Measurements from ENCODE around the gene STX4. TPM values are rescaled to one million over a fixed set of nuclear protein-coding genes. Genes with fewer than 3 reads are reported as not detected.
"Not testable (repeated sequence)": the region's sequence is repeated elsewhere in the genome, so short reads cannot be mapped to it uniquely, and the experiment has no call there.

The STX4 gene
- total and polyA plus RNA-seq, 4 experiments from 2014 or later: 21.2 to 111 (median 69.5) TPM

GRCh38 chr16:31011815-31012214 is 21.5 kb upstream of the STX4 start:
- H3K36me3 Mint-ChIP-seq; H3K9me3 ChIP-seq (ENCODE audit: control insufficient read depth in 1 of 2, low read length in 2 of 2); CTCF ChIA-PET (ENCODE audit: partially characterized antibody); H3K9me3 Mint-ChIP-seq; H3K36me3 ChIP-seq (ENCODE audit: insufficient read depth, low read length); H3K4me3 ChIP-seq (ENCODE audit: low read length in 2 of 2); H3K27ac ChIP-seq (ENCODE audit: low read depth, low read length); H3K27me3 ChIP-seq (ENCODE audit: insufficient read depth, low read length); POLR2A ChIA-PET (ENCODE audit: partially characterized antibody); H3K4me1 ChIP-seq (ENCODE audit: insufficient read depth, low read length); DNase-seq; intact Hi-C loops (cut with micrococcal nuclease): not testable (repeated sequence)
- peaks cover 2 to 24% (median 13%) of the 10 kb centered on the region in 4 donors for H3K4me1 Mint-ChIP-seq
- peaks cover 19 to 23% of the 10 kb centered on the region in 2 donors for H3K27me3 Mint-ChIP-seq
- H3K27ac Mint-ChIP-seq: peak overlapping the region in 1 of 7 donors; percentile 42
- peak overlapping the region; percentile 51 to 85 (median 80) for H3K4me3 Mint-ChIP-seq

GRCh38 chr16:31013292-31013691 is 20.1 kb upstream of the STX4 start:
- H3K36me3 Mint-ChIP-seq; H3K27me3 ChIP-seq (ENCODE audit: insufficient read depth, low read length); H3K36me3 ChIP-seq (ENCODE audit: insufficient read depth, low read length); POLR2A ChIA-PET (ENCODE audit: partially characterized antibody); H3K4me3 ChIP-seq (ENCODE audit: low read length in 2 of 2); intact Hi-C loops (cut with micrococcal nuclease); CTCF ChIA-PET (ENCODE audit: partially characterized antibody); H3K9me3 Mint-ChIP-seq; H3K27ac ChIP-seq (ENCODE audit: low read depth, low read length); H3K9me3 ChIP-seq (ENCODE audit: control insufficient read depth in 1 of 2, low read length in 2 of 2); DNase-seq; H3K4me1 ChIP-seq (ENCODE audit: insufficient read depth, low read length): not testable (repeated sequence)
- H3K4me1 Mint-ChIP-seq: peaks cover 2 to 24% (median 13%) of the 10 kb centered on the region in 4 donors
- peaks cover 19 to 23% of the 10 kb centered on the region in 2 donors for H3K27me3 Mint-ChIP-seq
- H3K4me3 Mint-ChIP-seq: peak overlapping the region in 2 of 8 donors; percentile 21 to 46
- H3K27ac Mint-ChIP-seq: peak overlapping the region in 1 of 7 donors; percentile 68

- POLR2A ChIA-PET (ENCODE audit: partially characterized antibody): no interaction called here
- H3K4me3 Mint-ChIP-seq: no peak overlapping the region
- CTCF ChIA-PET (ENCODE audit: partially characterized antibody): no interaction called here
Measured at GRCh38 chr16:31016018-31016417, 17.3 kb upstream of the STX4 start.

GRCh38 chr16:31017756-31018155 is 15.6 kb upstream of the STX4 start:
- H3K27me3 ChIP-seq (ENCODE audit: insufficient read depth, low read length); H3K4me3 ChIP-seq (ENCODE audit: low read length in 2 of 2); intact Hi-C loops (cut with micrococcal nuclease); H3K9me3 Mint-ChIP-seq; H3K36me3 Mint-ChIP-seq; POLR2A ChIA-PET (ENCODE audit: partially characterized antibody); H3K4me3 Mint-ChIP-seq; H3K4me1 Mint-ChIP-seq; H3K9me3 ChIP-seq (ENCODE audit: control insufficient read depth in 1 of 2, low read length in 2 of 2); CTCF ChIA-PET (ENCODE audit: partially characterized antibody); H3K27ac ChIP-seq (ENCODE audit: low read depth, low read length); H3K4me1 ChIP-seq (ENCODE audit: insufficient read depth, low read length); H3K27ac Mint-ChIP-seq; DNase-seq; H3K36me3 ChIP-seq (ENCODE audit: insufficient read depth, low read length): not testable (repeated sequence)
- peaks cover 10 to 13% of the 10 kb centered on the region in 2 donors for H3K27me3 Mint-ChIP-seq

More at GRCh38 chr16:31016018-31016417, 17.3 kb upstream of the STX4 start:
- Histone ChIP-seq H3K27me3 (ENCODE audit: insufficient read depth, low read length) (peaks cover 2% of the 10 kb centered on the region), H3K9me3 (ENCODE audit: control insufficient read depth in 1 of 2, low read length in 2 of 2) (no peaks in the 10 kb centered on the region), H3K4me3 (ENCODE audit: low read length in 2 of 2) (no peak overlapping the region), H3K36me3 (ENCODE audit: insufficient read depth, low read length) (no peaks in the 10 kb centered on the region), H3K27ac (ENCODE audit: low read depth, low read length) (no peak overlapping the region), H3K4me1 (ENCODE audit: insufficient read depth, low read length) (peaks cover 4% of the 10 kb centered on the region)
- Mint-ChIP-seq H3K4me1 (peaks cover 2 to 15% (median 9%) of the 10 kb centered on the region in 4 donors), H3K27ac (no peak overlapping the region), H3K9me3 (no peaks in the 10 kb centered on the region), H3K36me3 (no peaks in the 10 kb centered on the region), H3K27me3 (peaks cover 19 to 23% of the 10 kb centered on the region in 2 donors)
- intact Hi-C loops (cut with micrococcal nuclease): no loop called here
- DNase-seq: no peak

- DNase-seq: no peak
- Mint-ChIP-seq H3K4me3 (no peak overlapping the region), H3K36me3 (no peaks in the 10 kb centered on the region), H3K4me1 (no peaks in the 10 kb centered on the region), H3K27ac (no peak overlapping the region), H3K9me3 (no peaks in the 10 kb centered on the region), H3K27me3 (peaks cover 0 to 5% of the 10 kb centered on the region in 2 donors)
- Histone ChIP-seq H3K27me3 (ENCODE audit: insufficient read depth, low read length) (no peaks in the 10 kb centered on the region), H3K36me3 (ENCODE audit: insufficient read depth, low read length) (no peaks in the 10 kb centered on the region), H3K27ac (ENCODE audit: low read depth, low read length) (no peak overlapping the region), H3K4me1 (ENCODE audit: insufficient read depth, low read length) (no peaks in the 10 kb centered on the region), H3K9me3 (ENCODE audit: control insufficient read depth in 1 of 2, low read length in 2 of 2) (no peaks in the 10 kb centered on the region), H3K4me3 (ENCODE audit: low read length in 2 of 2) (no peak overlapping the region)
- ChIA-PET CTCF (ENCODE audit: partially characterized antibody) (interaction anchor here (0.8 to 0.9 kb wide), 2 partner anchors 35 to 122 kb away, joined by 4 to 5 read pairs; partner anchors contain the start of gene HSD3B7), POLR2A (ENCODE audit: partially characterized antibody) (no interaction called here)
- intact Hi-C loops (cut with micrococcal nuclease): no loop called here
Measured at GRCh38 chr16:31020536-31020935, 12.8 kb upstream of the STX4 start.

GRCh38 chr16:31022544-31023251 is 10.7 kb upstream of the STX4 start:
- peak overlapping the region in 1 of 7 donors; percentile 3 for H3K27ac Mint-ChIP-seq
- no peak for DNase-seq
- Histone ChIP-seq H3K27ac (ENCODE audit: low read depth, low read length) (no peak overlapping the region), H3K36me3 (ENCODE audit: insufficient read depth, low read length) (no peaks in the 10 kb centered on the region), H3K4me3 (ENCODE audit: low read length in 2 of 2) (no peak overlapping the region), H3K9me3 (ENCODE audit: control insufficient read depth in 1 of 2, low read length in 2 of 2) (no peaks in the 10 kb centered on the region), H3K27me3 (ENCODE audit: insufficient read depth, low read length) (no peaks in the 10 kb centered on the region), H3K4me1 (ENCODE audit: insufficient read depth, low read length) (no peaks in the 10 kb centered on the region)
- no peaks in the 10 kb centered on the region for H3K27me3 Mint-ChIP-seq
- H3K4me3 Mint-ChIP-seq: no peak overlapping the region
- intact Hi-C loops (cut with micrococcal nuclease): no loop called here
- H3K36me3 Mint-ChIP-seq: no peaks in the 10 kb centered on the region
- no peaks in the 10 kb centered on the region for H3K9me3 Mint-ChIP-seq
- CTCF ChIA-PET (ENCODE audit: partially characterized antibody): no interaction called here
- no peaks in the 10 kb centered on the region for H3K4me1 Mint-ChIP-seq
- POLR2A ChIA-PET (ENCODE audit: partially characterized antibody): interaction anchor here (0.7 to 1.1 kb wide), 3 partner anchors 65 to 157 kb away, joined by 3 read pairs; partner anchors contain the start of genes FUS and SETD1A

- no peaks in the 10 kb centered on the region for H3K9me3 Mint-ChIP-seq
- intact Hi-C loops (cut with micrococcal nuclease): no loop called here
- no peak overlapping the region for H3K4me3 ChIP-seq (ENCODE audit: low read length in 2 of 2)
- no peaks in the 10 kb centered on the region for H3K36me3 Mint-ChIP-seq
- H3K9me3 ChIP-seq (ENCODE audit: control insufficient read depth in 1 of 2, low read length in 2 of 2): no peaks in the 10 kb centered on the region
- H3K27ac Mint-ChIP-seq: no peak overlapping the region
- no peaks in the 10 kb centered on the region for H3K27me3 Mint-ChIP-seq
- no peaks in the 10 kb centered on the region for H3K27me3 ChIP-seq (ENCODE audit: insufficient read depth, low read length)
- POLR2A ChIA-PET (ENCODE audit: partially characterized antibody): interaction anchor here (1.1 kb wide), 1 partner anchor 119 kb away, joined by 3 read pairs; no protein-coding TSS in a partner anchor
- no peaks in the 10 kb centered on the region for H3K4me1 Mint-ChIP-seq
- no peak overlapping the region for H3K4me3 Mint-ChIP-seq
- H3K27ac ChIP-seq (ENCODE audit: low read depth, low read length): no peak overlapping the region
- H3K4me1 ChIP-seq (ENCODE audit: insufficient read depth, low read length): no peaks in the 10 kb centered on the region
- CTCF ChIA-PET (ENCODE audit: partially characterized antibody): no interaction called here
- no peak for DNase-seq
- no peaks in the 10 kb centered on the region for H3K36me3 ChIP-seq (ENCODE audit: insufficient read depth, low read length)
Measured at GRCh38 chr16:31023252-31023602, 10.1 kb upstream of the STX4 start.

Measured in CD4-positive, alpha-beta memory T cell (primary cell).